ENCODE results near the gene KRT73. TPM values are rescaled to one million over a fixed set of nuclear protein-coding genes. Genes with fewer than 3 reads are reported as not detected.

Gene KRT73
- total RNA-seq, 2 experiments from 2014 or later, result 67.2 to 69.7 TPM

DNA sequence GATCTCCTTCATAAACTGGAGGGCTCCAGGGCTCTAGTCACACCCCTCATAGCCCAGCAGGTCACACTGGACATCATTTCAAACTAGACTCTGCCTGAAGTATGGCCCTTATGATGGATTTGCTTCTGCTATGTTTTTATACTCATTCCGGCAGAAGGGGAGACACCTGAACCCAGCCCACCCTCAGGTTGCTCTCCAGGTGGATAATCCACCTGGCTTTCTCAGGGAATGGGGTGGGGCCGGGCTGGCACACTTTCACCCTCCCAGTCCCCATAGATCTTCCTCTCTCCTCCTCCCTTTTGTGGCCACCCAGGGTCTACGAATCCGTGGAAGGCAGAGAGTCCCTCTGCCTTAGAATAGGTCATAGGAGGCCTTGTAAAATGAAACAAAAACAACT lies 9.8 kb upstream of the KRT73 start:
- POLR2A ChIA-PET, result interaction anchor here (2.2 kb wide), 1 partner anchor 42 kb away, joined by 6 read pairs; no protein-coding TSS in a partner anchor
- peak overlapping the region; percentile 71 for H3K4me3 Mint-ChIP-seq
- no peak overlapping the region for H3K27ac ChIP-seq (ENCODE audit: low read depth in 1 of 2, low read length in 2 of 2)
- H3K9me3 ChIP-seq (ENCODE audit: control insufficient read depth in 1 of 2, insufficient read depth in 1 of 2, low read length in 2 of 2), result no peaks in the 10 kb centered on the region
- peaks cover 49% of the 10 kb centered on the region for H3K4me1 ChIP-seq (ENCODE audit: insufficient read depth, low read length)
- no peaks in the 10 kb centered on the region for H3K27me3 Mint-ChIP-seq
- DNase-seq, result no peak
- peak overlapping the region; percentile 39 for H3K4me3 ChIP-seq (ENCODE audit: low read length)
- CTCF ChIA-PET, result interaction anchor here (1.7 kb wide), 1 partner anchor 11 kb away, joined by 4 read pairs; the partner anchor contains the start of gene KRT73
- no peaks in the 10 kb centered on the region for H3K9me3 Mint-ChIP-seq
- no peak for ATAC-seq (ENCODE audit: poor library complexity)
- TF ChIP-seq, protein P1, sequence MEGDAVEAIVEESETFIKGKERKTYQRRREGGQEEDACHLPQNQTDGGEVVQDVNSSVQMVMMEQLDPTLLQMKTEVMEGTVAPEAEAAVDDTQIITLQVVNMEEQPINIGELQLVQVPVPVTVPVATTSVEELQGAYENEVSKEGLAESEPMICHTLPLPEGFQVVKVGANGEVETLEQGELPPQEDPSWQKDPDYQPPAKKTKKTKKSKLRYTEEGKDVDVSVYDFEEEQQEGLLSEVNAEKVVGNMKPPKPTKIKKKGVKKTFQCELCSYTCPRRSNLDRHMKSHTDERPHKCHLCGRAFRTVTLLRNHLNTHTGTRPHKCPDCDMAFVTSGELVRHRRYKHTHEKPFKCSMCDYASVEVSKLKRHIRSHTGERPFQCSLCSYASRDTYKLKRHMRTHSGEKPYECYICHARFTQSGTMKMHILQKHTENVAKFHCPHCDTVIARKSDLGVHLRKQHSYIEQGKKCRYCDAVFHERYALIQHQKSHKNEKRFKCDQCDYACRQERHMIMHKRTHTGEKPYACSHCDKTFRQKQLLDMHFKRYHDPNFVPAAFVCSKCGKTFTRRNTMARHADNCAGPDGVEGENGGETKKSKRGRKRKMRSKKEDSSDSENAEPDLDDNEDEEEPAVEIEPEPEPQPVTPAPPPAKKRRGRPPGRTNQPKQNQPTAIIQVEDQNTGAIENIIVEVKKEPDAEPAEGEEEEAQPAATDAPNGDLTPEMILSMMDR (IDR thresholded peaks at IDR 0.05), result no peak
- peaks cover 10% of the 10 kb centered on the region for H3K36me3 Mint-ChIP-seq (ENCODE audit: low read depth)
- H3K36me3 ChIP-seq (ENCODE audit: insufficient read depth, low read length), result no peaks in the 10 kb centered on the region
- peak overlapping the region; percentile 89 for H3K27ac Mint-ChIP-seq
- H3K4me1 Mint-ChIP-seq (ENCODE audit: low read depth), result peaks cover 75% of the 10 kb centered on the region
- H3K27me3 ChIP-seq (ENCODE audit: control insufficient read depth in 1 of 2, insufficient read depth in 2 of 2, low read length in 2 of 2), result no peaks in the 10 kb centered on the region
- intact Hi-C loops (cut with DNase I, micrococcal nuclease), result loop anchor here in 1 of 2 experiments (5.0 kb wide), 1 partner anchor 64 kb away; no protein-coding TSS in a partner anchor

DNA sequence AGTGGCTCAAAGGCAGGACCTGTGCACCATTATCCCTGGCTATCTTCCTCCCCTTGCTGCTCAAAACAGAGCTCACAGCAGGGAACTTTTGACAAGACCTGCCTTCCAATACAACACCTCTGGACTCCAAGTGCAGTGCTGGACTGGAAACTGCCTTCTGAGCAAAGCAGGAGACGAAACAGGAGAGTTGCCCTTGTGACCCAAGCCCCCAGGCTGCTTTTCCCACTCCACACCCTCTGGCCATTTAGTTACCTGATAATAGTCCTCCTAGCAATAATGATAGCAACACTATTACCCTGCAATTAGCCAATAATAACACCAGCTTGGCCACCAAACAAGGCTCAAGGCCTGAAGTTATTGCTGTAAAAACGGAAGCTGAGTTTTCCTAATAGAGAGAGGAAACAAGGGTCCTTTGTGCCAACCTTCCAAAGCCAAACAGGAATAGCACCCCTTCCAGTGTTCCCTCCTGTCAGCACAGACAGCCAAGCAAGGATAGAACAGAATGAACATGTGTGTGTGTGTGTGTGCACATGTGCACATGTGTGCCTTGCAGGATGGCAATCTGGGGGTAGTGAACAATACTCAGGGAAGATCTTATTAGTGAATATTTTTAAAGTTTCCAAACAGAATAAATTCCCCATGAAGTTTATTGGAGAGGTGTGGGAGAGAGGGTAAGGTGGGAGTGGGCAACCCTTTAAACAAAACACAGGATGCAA lies 9.2 kb upstream of the KRT73 start:
- Histone ChIP-seq H3K9me3 (ENCODE audit: control insufficient read depth in 1 of 2, insufficient read depth in 1 of 2, low read length in 2 of 2) (no peaks in the 10 kb centered on the region), H3K4me3 (ENCODE audit: low read length) (no peak overlapping the region), H3K27ac (ENCODE audit: low read depth in 1 of 2, low read length in 2 of 2) (no peak overlapping the region), H3K27me3 (ENCODE audit: control insufficient read depth in 1 of 2, insufficient read depth in 2 of 2, low read length in 2 of 2) (no peaks in the 10 kb centered on the region), H3K36me3 (ENCODE audit: insufficient read depth, low read length) (no peaks in the 10 kb centered on the region), H3K4me1 (ENCODE audit: insufficient read depth, low read length) (peaks cover 43% of the 10 kb centered on the region)
- peak overlapping the region; percentile 76 for H3K27ac Mint-ChIP-seq
- peaks cover 75% of the 10 kb centered on the region for H3K4me1 Mint-ChIP-seq (ENCODE audit: low read depth)
- peaks cover 15% of the 10 kb centered on the region for H3K36me3 Mint-ChIP-seq (ENCODE audit: low read depth)
- ChIA-PET CTCF (interaction anchor here (1.7 kb wide), 1 partner anchor 10 kb away, joined by 4 read pairs; the partner anchor contains the start of gene KRT73), POLR2A (interaction anchor here (2.2 kb wide), 1 partner anchor 41 kb away, joined by 6 read pairs; no protein-coding TSS in a partner anchor)
- peak overlapping the region; percentile 59 for H3K4me3 Mint-ChIP-seq
- intact Hi-C loops (cut with DNase I, micrococcal nuclease), result loop anchor here in 1 of 2 experiments (5.0 kb wide), 1 partner anchor 65 kb away; no protein-coding TSS in a partner anchor
- DNase-seq (no peak), ATAC-seq (ENCODE audit: poor library complexity) (no peak)
- H3K9me3 Mint-ChIP-seq, result no peaks in the 10 kb centered on the region
- no peaks in the 10 kb centered on the region for H3K27me3 Mint-ChIP-seq
- TF ChIP-seq, protein P1 (IDR thresholded peaks at IDR 0.05), result no peak

DNA sequence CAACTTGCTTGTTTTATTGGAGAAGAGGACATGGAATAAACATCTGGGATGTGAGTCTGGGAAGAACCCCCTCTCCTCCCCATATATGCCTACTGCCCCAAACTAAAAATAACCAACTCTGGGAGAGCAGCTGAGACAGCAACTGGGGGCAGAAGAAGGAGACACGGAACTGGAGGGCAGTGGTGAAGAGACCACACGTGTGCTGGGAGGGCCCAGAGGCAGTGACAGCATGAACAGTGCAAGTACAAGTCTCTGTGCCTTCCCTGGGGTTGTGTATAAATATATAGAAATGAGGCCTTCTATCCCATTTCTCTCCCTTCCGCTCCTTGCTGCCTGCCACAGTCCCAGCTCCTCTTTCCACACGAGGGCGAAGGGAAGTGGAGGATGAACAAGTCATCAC lies 4.0 kb upstream of the KRT73 start:
- peaks cover 32% of the 10 kb centered on the region for H3K4me1 ChIP-seq (ENCODE audit: insufficient read depth, low read length)
- H3K27me3 ChIP-seq (ENCODE audit: control insufficient read depth in 1 of 2, insufficient read depth in 2 of 2, low read length in 2 of 2), result no peaks in the 10 kb centered on the region
- H3K27me3 Mint-ChIP-seq, result no peaks in the 10 kb centered on the region
- ATAC-seq (ENCODE audit: poor library complexity) (no peak), DNase-seq (no peak)
- TF ChIP-seq, protein P1 (IDR thresholded peaks at IDR 0.05), result no peak
- ChIA-PET POLR2A (interaction anchor here (0.9 kb wide), 1 partner anchor 23 kb away, joined by 4 read pairs; no protein-coding TSS in a partner anchor), CTCF (no interaction called here)
- H3K36me3 Mint-ChIP-seq (ENCODE audit: low read depth), result peaks cover 5% of the 10 kb centered on the region
- H3K27ac ChIP-seq (ENCODE audit: low read depth in 1 of 2, low read length in 2 of 2), result no peak overlapping the region
- intact Hi-C loops (cut with DNase I, micrococcal nuclease), result no loop called here
- H3K4me1 Mint-ChIP-seq (ENCODE audit: low read depth), result peaks cover 79% of the 10 kb centered on the region
- no peak overlapping the region for H3K4me3 Mint-ChIP-seq
- H3K4me3 ChIP-seq (ENCODE audit: low read length), result no peak overlapping the region
- no peaks in the 10 kb centered on the region for H3K9me3 Mint-ChIP-seq
- no peaks in the 10 kb centered on the region for H3K36me3 ChIP-seq (ENCODE audit: insufficient read depth, low read length)
- no peaks in the 10 kb centered on the region for H3K9me3 ChIP-seq (ENCODE audit: control insufficient read depth in 1 of 2, insufficient read depth in 1 of 2, low read length in 2 of 2)
- peak overlapping the region; percentile 16 for H3K27ac Mint-ChIP-seq

All from CD4-positive, alpha-beta T cell (primary cell).